ENCODE results near the gene HIF1AN.

Gene HIF1AN

GRCh38 chr10:100520811-100521210 lies 14.9 kb upstream of the HIF1AN start:
- in situ Hi-C loops (cut with MboI; ENCODE audit: low sequenced_read_pairs) = no loop called here

- in situ Hi-C loops (cut with MboI; ENCODE audit: low sequenced_read_pairs) = no loop called here
Measured at GRCh38 chr10:100522107-100522801, 13.5 kb upstream of the HIF1AN start.

- in situ Hi-C loops (cut with MboI; ENCODE audit: low sequenced_read_pairs) = no loop called here
Measured at GRCh38 chr10:100522945-100523344, 12.8 kb upstream of the HIF1AN start.

- in situ Hi-C loops (cut with MboI; ENCODE audit: low sequenced_read_pairs) = no loop called here
Measured at GRCh38 chr10:100524206-100524605, 11.5 kb upstream of the HIF1AN start.

- in situ Hi-C loops (cut with MboI; ENCODE audit: low sequenced_read_pairs) = no loop called here
Measured at GRCh38 chr10:100524638-100525037, 11.1 kb upstream of the HIF1AN start.

- in situ Hi-C loops (cut with MboI; ENCODE audit: low sequenced_read_pairs) = no loop called here
Measured at GRCh38 chr10:100528123-100528886, 7.4 kb upstream of the HIF1AN start.

- in situ Hi-C loops (cut with MboI; ENCODE audit: low sequenced_read_pairs) = no loop called here
Measured at GRCh38 chr10:100528921-100529474, 6.7 kb upstream of the HIF1AN start.

- in situ Hi-C loops (cut with MboI; ENCODE audit: low sequenced_read_pairs) = no loop called here
Measured at GRCh38 chr10:100529475-100530298, 6.1 kb upstream of the HIF1AN start, which contains the start of gene NDUFB8. NDUFB8 (minus strand) TSS chr10:100529871; CDS start chr10:100529851, 20 bp downstream.

GRCh38 chr10:100531761-100532160 lies 4.0 kb upstream of the HIF1AN start:
- in situ Hi-C loops (cut with MboI; ENCODE audit: low sequenced_read_pairs) = no loop called here

GRCh38 chr10:100534726-100535125 lies 1.0 kb upstream of the HIF1AN start:
- in situ Hi-C loops (cut with MboI; ENCODE audit: low sequenced_read_pairs) = no loop called here

GRCh38 chr10:100535338-100535714 lies 417 bp upstream of the HIF1AN start:
- in situ Hi-C loops (cut with MboI; ENCODE audit: low sequenced_read_pairs) = no loop called here

- in situ Hi-C loops (cut with MboI; ENCODE audit: low sequenced_read_pairs) = no loop called here
Measured at GRCh38 chr10:100537475-100537874, 1.7 kb downstream of the HIF1AN start.

GRCh38 chr10:100544950-100545349 lies 9.2 kb downstream of the HIF1AN start:
- in situ Hi-C loops (cut with MboI; ENCODE audit: low sequenced_read_pairs) = no loop called here

- in situ Hi-C loops (cut with MboI; ENCODE audit: low sequenced_read_pairs) = loop anchor here (25.0 kb wide), 1 partner anchor 186 kb away; the partner anchor contains the start of gene PAX2
Measured at GRCh38 chr10:100551196-100551595, 15.5 kb downstream of the HIF1AN start.

GRCh38 chr10:100551738-100552137 lies 16.0 kb downstream of the HIF1AN start:
- in situ Hi-C loops (cut with MboI; ENCODE audit: low sequenced_read_pairs) = loop anchor here (25.0 kb wide), 1 partner anchor 186 kb away; the partner anchor contains the start of gene PAX2

GRCh38 chr10:100553929-100554328 lies 18.2 kb downstream of the HIF1AN start:
- in situ Hi-C loops (cut with MboI; ENCODE audit: low sequenced_read_pairs) = loop anchor here (25.0 kb wide), 1 partner anchor 183 kb away; the partner anchor contains the start of gene PAX2

GRCh38 chr10:100554902-100555301 lies 19.2 kb downstream of the HIF1AN start:
- in situ Hi-C loops (cut with MboI; ENCODE audit: low sequenced_read_pairs) = loop anchor here (25.0 kb wide), 1 partner anchor 182 kb away; the partner anchor contains the start of gene PAX2

- in situ Hi-C loops (cut with MboI; ENCODE audit: low sequenced_read_pairs) = loop anchor here (5.0 to 25.0 kb wide), 2 partner anchors 177 to 317 kb away; partner anchors contain the start of gene PAX2
Measured at GRCh38 chr10:100560248-100560647, 24.5 kb downstream of the HIF1AN start.

- in situ Hi-C loops (cut with MboI; ENCODE audit: low sequenced_read_pairs) = loop anchor here (5.0 to 25.0 kb wide), 2 partner anchors 176 to 316 kb away; partner anchors contain the start of gene PAX2
Measured at GRCh38 chr10:100561005-100561404, 25.3 kb downstream of the HIF1AN start.

GRCh38 chr10:100562008-100562672 lies 26.4 kb downstream of the HIF1AN start:
- in situ Hi-C loops (cut with MboI; ENCODE audit: low sequenced_read_pairs) = loop anchor here (5.0 to 25.0 kb wide), 2 partner anchors 175 to 315 kb away; partner anchors contain the start of gene PAX2
